Nephron progenitor cell (in vitro differentiated cells): ENCODE measurements around the gene WDR70.

ENCODE experiments used
- DNase-seq: peaks from one replicate; pipeline ENCODE4 v3.0.0; 2021
- H3K27ac Mint-ChIP-seq: 2 replicates; pipeline ENCODE4 v1.8.0; 2021; ENCODE audit warnings: mild to moderate bottlenecking, moderate library complexity, mixed read lengths
- H3K27me3 Mint-ChIP-seq: 2 replicates; pipeline ENCODE4 v1.8.0; 2021; ENCODE audit warnings: mild to moderate bottlenecking, low read depth, mixed read lengths; ENCODE audit not compliant: poor library complexity
- H3K36me3 Mint-ChIP-seq: 2 replicates; pipeline ENCODE4 v1.8.0; 2021; ENCODE audit warnings: low read depth, mixed read lengths
- H3K4me1 Mint-ChIP-seq: 2 replicates; pipeline ENCODE4 v1.8.0; 2021; ENCODE audit warnings: mixed read lengths
- H3K4me3 Mint-ChIP-seq: 2 replicates; pipeline ENCODE4 v1.8.0; 2021; ENCODE audit warnings: mild to moderate bottlenecking, moderate library complexity, mixed read lengths
- H3K9me3 Mint-ChIP-seq: 2 replicates; pipeline ENCODE4 v1.8.0; 2021; ENCODE audit warnings: mild to moderate bottlenecking, moderate library complexity, mixed read lengths
- TF ChIP-seq, protein P1 (sequence below): fragments of 200-600 bp; sonication (generic); IDR thresholded peaks from 2 replicates; pipeline ENCODE4 v1.5.0; 2021; ENCODE audit warnings: antibody characterized with exemption

Gene WDR70

DNA sequence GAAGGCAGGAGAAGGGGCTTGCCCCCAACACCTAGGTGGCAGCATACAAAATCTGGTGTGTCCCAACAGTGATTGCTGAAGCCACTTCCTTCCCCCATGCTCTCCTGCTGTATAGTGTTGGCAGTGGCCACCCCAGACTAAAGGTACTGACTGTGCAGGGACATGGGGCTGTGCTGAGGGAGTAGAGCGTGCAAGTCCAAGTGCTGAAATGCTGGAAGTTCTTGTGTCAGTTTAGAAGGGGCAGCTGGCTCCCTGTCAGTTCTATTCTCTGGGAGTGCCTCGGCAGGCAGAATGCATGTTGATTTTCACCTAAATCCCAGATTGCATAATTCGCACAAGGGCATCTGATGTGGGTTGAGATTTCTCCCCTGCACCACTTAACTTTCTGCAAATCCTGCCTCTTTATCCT is 392.1 kb downstream of the WDR70 start:
- no peak for DNase-seq
- Mint-ChIP-seq H3K36me3 (peaks cover 8% of the 10 kb centered on the region), H3K27me3 (peaks cover 11% of the 10 kb centered on the region), H3K4me1 (no peaks in the 10 kb centered on the region), H3K4me3 (no peak overlapping the region), H3K9me3 (peaks cover 21% of the 10 kb centered on the region), H3K27ac (no peak overlapping the region)
- TF ChIP-seq, protein P1, sequence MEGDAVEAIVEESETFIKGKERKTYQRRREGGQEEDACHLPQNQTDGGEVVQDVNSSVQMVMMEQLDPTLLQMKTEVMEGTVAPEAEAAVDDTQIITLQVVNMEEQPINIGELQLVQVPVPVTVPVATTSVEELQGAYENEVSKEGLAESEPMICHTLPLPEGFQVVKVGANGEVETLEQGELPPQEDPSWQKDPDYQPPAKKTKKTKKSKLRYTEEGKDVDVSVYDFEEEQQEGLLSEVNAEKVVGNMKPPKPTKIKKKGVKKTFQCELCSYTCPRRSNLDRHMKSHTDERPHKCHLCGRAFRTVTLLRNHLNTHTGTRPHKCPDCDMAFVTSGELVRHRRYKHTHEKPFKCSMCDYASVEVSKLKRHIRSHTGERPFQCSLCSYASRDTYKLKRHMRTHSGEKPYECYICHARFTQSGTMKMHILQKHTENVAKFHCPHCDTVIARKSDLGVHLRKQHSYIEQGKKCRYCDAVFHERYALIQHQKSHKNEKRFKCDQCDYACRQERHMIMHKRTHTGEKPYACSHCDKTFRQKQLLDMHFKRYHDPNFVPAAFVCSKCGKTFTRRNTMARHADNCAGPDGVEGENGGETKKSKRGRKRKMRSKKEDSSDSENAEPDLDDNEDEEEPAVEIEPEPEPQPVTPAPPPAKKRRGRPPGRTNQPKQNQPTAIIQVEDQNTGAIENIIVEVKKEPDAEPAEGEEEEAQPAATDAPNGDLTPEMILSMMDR = no peak

DNA sequence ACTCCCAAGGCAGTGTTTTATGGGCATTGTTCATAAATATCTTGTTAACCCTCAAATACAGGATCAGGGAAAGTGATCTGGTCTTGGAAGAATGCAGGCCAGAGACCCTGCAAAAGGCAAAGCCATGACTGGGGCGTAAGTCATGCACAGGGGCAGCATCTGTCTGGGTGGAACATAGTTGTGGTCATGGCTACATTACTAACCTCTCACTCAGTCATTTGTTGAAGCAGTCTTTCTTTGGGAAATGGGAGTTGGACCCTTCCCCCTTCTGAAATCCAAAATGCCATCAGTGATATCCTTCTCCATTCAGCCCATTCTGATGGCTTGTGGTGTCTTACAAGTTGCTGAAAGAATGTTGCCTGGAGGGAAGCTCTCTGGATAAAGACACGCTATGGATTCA is 392.6 kb downstream of the WDR70 start:
- H3K36me3 Mint-ChIP-seq = peaks cover 8% of the 10 kb centered on the region
- no peak overlapping the region for H3K27ac Mint-ChIP-seq
- H3K4me1 Mint-ChIP-seq = peaks cover 2% of the 10 kb centered on the region
- H3K4me3 Mint-ChIP-seq = no peak overlapping the region
- TF ChIP-seq, protein P1 = no peak
- no peak for DNase-seq
- H3K27me3 Mint-ChIP-seq = peaks cover 11% of the 10 kb centered on the region
- peaks cover 21% of the 10 kb centered on the region for H3K9me3 Mint-ChIP-seq

DNA sequence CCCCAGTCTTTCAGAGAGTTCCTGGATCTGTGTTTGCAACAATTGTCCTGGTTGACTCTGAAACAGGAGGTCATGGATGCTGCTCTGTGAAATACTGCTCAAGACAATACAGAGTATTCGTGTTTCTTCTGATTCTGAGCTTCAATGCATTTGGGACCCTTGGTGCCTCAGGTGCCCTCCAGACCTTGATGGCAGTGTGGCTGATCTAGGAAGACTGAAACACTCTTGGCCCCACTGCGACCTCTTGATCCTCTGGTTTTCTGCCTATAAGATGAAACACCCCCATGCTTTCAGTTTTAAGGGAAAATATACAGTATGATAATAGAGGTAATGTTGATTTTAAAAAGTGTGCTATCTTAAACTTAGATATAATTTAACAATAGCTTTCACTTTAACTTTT is 393.1 kb downstream of the WDR70 start:
- Mint-ChIP-seq H3K27ac (no peak overlapping the region), H3K9me3 (peaks cover 21% of the 10 kb centered on the region), H3K4me1 (peaks cover 8% of the 10 kb centered on the region)

DNA sequence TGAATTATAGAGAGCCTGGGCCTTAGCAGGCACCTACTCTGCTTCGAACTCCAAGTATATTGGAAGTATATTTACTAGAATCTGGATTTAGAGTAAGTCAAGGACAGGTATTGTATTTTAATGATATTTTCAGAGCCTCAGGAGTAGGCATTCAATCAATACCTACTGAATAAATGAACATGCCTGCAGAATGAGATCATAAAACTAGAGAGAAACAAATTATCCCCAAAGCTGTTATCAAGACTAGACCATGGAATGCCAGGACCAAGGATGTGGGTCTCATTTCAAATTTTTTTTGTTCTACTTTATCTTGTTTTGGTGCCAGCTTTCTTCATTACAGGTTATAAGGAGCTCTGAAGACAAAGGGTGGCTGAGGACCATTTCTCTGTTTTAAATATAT is 394.7 kb downstream of the WDR70 start:
- TF ChIP-seq, protein P1 = no peak
- H3K9me3 Mint-ChIP-seq = peaks cover 21% of the 10 kb centered on the region
- no peak overlapping the region for H3K27ac Mint-ChIP-seq
- H3K27me3 Mint-ChIP-seq = peaks cover 11% of the 10 kb centered on the region
- DNase-seq = no peak
- H3K36me3 Mint-ChIP-seq = peaks cover 8% of the 10 kb centered on the region
- peaks cover 11% of the 10 kb centered on the region for H3K4me1 Mint-ChIP-seq
- no peak overlapping the region for H3K4me3 Mint-ChIP-seq

More for the DNA sequence above, 393.1 kb downstream of the WDR70 start:
- H3K36me3 Mint-ChIP-seq = peaks cover 8% of the 10 kb centered on the region
- H3K4me3 Mint-ChIP-seq = no peak overlapping the region
- TF ChIP-seq, protein P1 = no peak
- H3K27me3 Mint-ChIP-seq = peaks cover 11% of the 10 kb centered on the region
- DNase-seq = no peak

DNA sequence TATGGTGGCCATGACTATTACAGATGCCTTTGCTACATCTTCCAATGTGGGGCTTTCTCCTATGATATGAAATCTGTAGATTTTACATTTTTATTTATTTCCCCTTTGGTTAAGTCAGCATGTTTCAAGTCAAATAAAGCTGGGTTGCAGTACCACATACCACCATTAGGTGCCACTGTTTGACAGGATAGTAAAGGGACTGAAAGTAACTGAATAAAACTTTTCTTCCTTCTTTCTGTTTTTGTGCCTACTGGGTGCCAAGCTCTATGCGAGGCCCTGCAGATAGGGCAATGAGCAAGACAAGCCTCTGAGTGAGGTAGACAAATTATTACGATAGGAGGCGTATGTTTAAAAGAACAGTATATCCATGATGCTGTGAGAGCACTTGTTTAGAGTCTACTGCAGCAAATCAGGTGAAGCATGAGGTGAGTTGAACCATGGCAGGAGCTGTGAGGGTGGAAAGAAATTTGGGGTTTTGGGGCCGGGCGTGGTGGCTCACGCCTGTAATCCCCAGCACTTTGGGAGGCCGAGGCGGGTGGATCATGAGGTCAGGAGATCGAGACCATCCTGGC is 395.9 kb downstream of the WDR70 start:
- Mint-ChIP-seq H3K4me1 (peaks cover 11% of the 10 kb centered on the region), H3K36me3 (peaks cover 8% of the 10 kb centered on the region), H3K27ac (no peak overlapping the region), H3K27me3 (peaks cover 9% of the 10 kb centered on the region), H3K4me3 (no peak overlapping the region), H3K9me3 (peaks cover 21% of the 10 kb centered on the region)
- peak; percentile 32 for DNase-seq
- TF ChIP-seq, protein P1 = peak; percentile 53

DNA sequence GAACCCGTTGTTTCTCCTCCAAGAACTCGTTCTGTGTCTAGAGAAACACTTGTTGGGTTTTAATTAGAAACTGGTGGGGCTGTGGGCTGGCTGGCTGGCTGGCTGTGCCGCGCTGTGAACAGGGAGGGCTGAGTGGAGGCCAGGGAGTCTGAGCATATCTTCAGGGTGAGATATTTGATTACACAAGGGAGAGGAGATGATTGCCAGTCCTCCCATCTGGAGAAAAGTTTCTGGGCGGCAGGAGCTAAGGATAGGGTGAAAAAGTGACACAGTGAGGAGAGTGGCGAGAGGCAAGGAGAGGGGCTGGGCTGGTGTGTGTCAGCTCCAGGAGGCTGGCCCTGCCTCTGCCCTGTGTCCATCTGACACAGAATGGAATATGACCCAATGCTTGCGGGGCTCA is 397.7 kb downstream of the WDR70 start:
- H3K36me3 Mint-ChIP-seq = peaks cover 8% of the 10 kb centered on the region
- no peak for DNase-seq
- peaks cover 21% of the 10 kb centered on the region for H3K9me3 Mint-ChIP-seq
- no peak overlapping the region for H3K4me3 Mint-ChIP-seq
- peaks cover 6% of the 10 kb centered on the region for H3K27me3 Mint-ChIP-seq
- no peak overlapping the region for H3K27ac Mint-ChIP-seq
- H3K4me1 Mint-ChIP-seq = peaks cover 11% of the 10 kb centered on the region
- TF ChIP-seq, protein P1 = no peak
